Measurements from ENCODE around the gene NXF1. TPM values are rescaled to one million over a fixed set of nuclear protein-coding genes. Genes with fewer than 3 reads are reported as not detected.
"Not testable (repeated sequence)": the region's sequence is repeated elsewhere in the genome, so short reads cannot be mapped to it uniquely, and the experiment has no call there.

The NXF1 gene
- total and polyA plus RNA-seq, 4 donors: 17.3 to 38.3 (median 32.7) TPM

DNA sequence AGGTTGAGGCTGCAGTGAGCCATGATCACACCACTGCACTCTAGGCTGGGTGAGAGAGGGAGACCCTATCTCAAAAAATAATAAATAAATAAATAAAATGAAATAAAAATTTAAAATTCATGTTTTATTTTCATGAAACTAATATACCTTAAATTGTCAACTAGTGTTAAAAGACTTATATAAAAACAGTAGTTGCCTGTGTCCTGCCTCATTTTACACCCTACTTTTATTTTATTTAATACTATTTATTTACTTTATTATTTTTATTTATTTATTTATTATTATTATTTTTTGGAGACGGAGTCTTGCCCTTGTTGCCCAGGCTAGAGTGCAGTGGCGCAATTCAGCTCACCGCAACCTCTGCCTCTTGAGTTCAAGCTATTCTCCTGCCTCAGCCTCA, 38.9 kb upstream of the NXF1 start:
- Histone ChIP-seq H3K27ac (ENCODE audit: low read depth in 1 of 2, low read length in 2 of 2) (no peak overlapping the region), H3K4me3 (ENCODE audit: low read depth in 1 of 3, low read length in 3 of 3) (no peak overlapping the region), H3K27me3 (ENCODE audit: control insufficient read depth in 4 of 4, insufficient read depth in 4 of 4, low read length in 3 of 4) (no peaks in the 10 kb centered on the region), H3K36me3 (ENCODE audit: control insufficient read depth in 4 of 4, insufficient read depth in 3 of 4, low read depth in 1 of 4, low read length in 3 of 4) (no peaks in the 10 kb centered on the region), H3K9me3 (ENCODE audit: control insufficient read depth in 4 of 4, low read length in 3 of 4) (no peaks in the 10 kb centered on the region), H3K9ac (ENCODE audit: low read depth in 1 of 2, low read length in 2 of 2) (no peak overlapping the region), H3K4me1 (ENCODE audit: control insufficient read depth in 4 of 4, insufficient read depth in 4 of 4, low read length in 3 of 4) (peaks cover 0 to 12% (median 8%) of the 10 kb centered on the region in 4 donors)
- DNase-seq (ENCODE audit: low spot score): no peak
- no peak for TF ChIP-seq EGR1 (IDR thresholded peaks at IDR 0.05; ENCODE audit: low read depth in 2 of 2)
- TF ChIP-seq, protein P1, sequence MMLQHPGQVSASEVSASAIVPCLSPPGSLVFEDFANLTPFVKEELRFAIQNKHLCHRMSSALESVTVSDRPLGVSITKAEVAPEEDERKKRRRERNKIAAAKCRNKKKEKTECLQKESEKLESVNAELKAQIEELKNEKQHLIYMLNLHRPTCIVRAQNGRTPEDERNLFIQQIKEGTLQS (IDR thresholded peaks at IDR 0.05): no peak
- TF ChIP-seq YY1 (IDR thresholded peaks at IDR 0.05): no peak
- no peak for TF ChIP-seq GABPA (IDR thresholded peaks at IDR 0.05 in 1 of 2, conservative IDR thresholded peaks at IDR 0.05 in 1 of 2)
- no peak for TF ChIP-seq RXRA (IDR thresholded peaks at IDR 0.05)
- TF ChIP-seq, protein P2, sequence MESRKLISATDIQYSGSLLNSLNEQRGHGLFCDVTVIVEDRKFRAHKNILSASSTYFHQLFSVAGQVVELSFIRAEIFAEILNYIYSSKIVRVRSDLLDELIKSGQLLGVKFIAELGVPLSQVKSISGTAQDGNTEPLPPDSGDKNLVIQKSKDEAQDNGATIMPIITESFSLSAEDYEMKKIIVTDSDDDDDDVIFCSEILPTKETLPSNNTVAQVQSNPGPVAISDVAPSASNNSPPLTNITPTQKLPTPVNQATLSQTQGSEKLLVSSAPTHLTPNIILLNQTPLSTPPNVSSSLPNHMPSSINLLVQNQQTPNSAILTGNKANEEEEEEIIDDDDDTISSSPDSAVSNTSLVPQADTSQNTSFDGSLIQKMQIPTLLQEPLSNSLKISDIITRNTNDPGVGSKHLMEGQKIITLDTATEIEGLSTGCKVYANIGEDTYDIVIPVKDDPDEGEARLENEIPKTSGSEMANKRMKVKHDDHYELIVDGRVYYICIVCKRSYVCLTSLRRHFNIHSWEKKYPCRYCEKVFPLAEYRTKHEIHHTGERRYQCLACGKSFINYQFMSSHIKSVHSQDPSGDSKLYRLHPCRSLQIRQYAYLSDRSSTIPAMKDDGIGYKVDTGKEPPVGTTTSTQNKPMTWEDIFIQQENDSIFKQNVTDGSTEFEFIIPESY (IDR thresholded peaks at IDR 0.05): no peak
- no peak for TF ChIP-seq HNF4G (IDR thresholded peaks at IDR 0.05)
- no peak for TF ChIP-seq FOXA2 (IDR thresholded peaks at IDR 0.05)
- TF ChIP-seq SP1 (IDR thresholded peaks at IDR 0.05): no peak
- TF ChIP-seq JUND (IDR thresholded peaks at IDR 0.05): no peak
- no peak for TF ChIP-seq NR2F2 (IDR thresholded peaks at IDR 0.05)
- no peak for TF ChIP-seq FOXA1 (IDR thresholded peaks at IDR 0.05)
- no peak for TF ChIP-seq HNF4A (conservative IDR thresholded peaks at IDR 0.05)
- TF ChIP-seq TAF1 (conservative IDR thresholded peaks at IDR 0.05): no peak
- TF ChIP-seq, protein P3, sequence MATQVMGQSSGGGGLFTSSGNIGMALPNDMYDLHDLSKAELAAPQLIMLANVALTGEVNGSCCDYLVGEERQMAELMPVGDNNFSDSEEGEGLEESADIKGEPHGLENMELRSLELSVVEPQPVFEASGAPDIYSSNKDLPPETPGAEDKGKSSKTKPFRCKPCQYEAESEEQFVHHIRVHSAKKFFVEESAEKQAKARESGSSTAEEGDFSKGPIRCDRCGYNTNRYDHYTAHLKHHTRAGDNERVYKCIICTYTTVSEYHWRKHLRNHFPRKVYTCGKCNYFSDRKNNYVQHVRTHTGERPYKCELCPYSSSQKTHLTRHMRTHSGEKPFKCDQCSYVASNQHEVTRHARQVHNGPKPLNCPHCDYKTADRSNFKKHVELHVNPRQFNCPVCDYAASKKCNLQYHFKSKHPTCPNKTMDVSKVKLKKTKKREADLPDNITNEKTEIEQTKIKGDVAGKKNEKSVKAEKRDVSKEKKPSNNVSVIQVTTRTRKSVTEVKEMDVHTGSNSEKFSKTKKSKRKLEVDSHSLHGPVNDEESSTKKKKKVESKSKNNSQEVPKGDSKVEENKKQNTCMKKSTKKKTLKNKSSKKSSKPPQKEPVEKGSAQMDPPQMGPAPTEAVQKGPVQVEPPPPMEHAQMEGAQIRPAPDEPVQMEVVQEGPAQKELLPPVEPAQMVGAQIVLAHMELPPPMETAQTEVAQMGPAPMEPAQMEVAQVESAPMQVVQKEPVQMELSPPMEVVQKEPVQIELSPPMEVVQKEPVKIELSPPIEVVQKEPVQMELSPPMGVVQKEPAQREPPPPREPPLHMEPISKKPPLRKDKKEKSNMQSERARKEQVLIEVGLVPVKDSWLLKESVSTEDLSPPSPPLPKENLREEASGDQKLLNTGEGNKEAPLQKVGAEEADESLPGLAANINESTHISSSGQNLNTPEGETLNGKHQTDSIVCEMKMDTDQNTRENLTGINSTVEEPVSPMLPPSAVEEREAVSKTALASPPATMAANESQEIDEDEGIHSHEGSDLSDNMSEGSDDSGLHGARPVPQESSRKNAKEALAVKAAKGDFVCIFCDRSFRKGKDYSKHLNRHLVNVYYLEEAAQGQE (IDR thresholded peaks at IDR 0.05): no peak
- TF ChIP-seq, protein P4, sequence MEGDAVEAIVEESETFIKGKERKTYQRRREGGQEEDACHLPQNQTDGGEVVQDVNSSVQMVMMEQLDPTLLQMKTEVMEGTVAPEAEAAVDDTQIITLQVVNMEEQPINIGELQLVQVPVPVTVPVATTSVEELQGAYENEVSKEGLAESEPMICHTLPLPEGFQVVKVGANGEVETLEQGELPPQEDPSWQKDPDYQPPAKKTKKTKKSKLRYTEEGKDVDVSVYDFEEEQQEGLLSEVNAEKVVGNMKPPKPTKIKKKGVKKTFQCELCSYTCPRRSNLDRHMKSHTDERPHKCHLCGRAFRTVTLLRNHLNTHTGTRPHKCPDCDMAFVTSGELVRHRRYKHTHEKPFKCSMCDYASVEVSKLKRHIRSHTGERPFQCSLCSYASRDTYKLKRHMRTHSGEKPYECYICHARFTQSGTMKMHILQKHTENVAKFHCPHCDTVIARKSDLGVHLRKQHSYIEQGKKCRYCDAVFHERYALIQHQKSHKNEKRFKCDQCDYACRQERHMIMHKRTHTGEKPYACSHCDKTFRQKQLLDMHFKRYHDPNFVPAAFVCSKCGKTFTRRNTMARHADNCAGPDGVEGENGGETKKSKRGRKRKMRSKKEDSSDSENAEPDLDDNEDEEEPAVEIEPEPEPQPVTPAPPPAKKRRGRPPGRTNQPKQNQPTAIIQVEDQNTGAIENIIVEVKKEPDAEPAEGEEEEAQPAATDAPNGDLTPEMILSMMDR (IDR thresholded peaks at IDR 0.05; ENCODE audit: low read depth, low read length, missing input control): no peak
- TF ChIP-seq RAD21 (IDR thresholded peaks at IDR 0.05): no peak
- WGBS: 94% methylated on average over 3 of the region's 3 CpGs

DNA sequence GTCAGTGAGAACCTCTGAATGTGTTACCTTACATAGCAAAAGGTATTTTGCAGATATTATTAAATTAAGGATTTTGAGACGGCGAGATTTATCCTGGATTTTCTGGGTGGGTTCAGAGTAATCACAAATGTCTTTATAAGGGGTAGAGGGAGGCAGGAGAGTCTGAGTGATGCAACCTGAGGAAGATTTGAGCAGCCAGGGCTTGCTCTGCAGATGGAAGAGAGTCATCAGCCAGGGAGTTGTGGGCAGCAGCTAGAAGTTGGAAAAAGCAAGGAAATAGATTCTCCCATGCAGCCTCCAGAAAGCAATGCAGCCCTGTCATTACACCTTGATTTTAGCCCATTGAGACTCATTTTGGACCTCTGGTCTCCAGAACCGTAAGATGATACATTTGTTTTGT, 38.2 kb upstream of the NXF1 start:
- DNase-seq (ENCODE audit: low spot score): no peak
- Histone ChIP-seq H3K4me3 (ENCODE audit: low read depth in 1 of 3, low read length in 3 of 3) (no peak overlapping the region), H3K27ac (ENCODE audit: low read depth in 1 of 2, low read length in 2 of 2) (no peak overlapping the region), H3K9ac (ENCODE audit: low read depth in 1 of 2, low read length in 2 of 2) (no peak overlapping the region), H3K4me1 (ENCODE audit: control insufficient read depth in 4 of 4, insufficient read depth in 4 of 4, low read length in 3 of 4) (peaks cover 0 to 17% (median 13%) of the 10 kb centered on the region in 4 donors), H3K27me3 (ENCODE audit: control insufficient read depth in 4 of 4, insufficient read depth in 4 of 4, low read length in 3 of 4) (no peaks in the 10 kb centered on the region), H3K9me3 (ENCODE audit: control insufficient read depth in 4 of 4, low read length in 3 of 4) (no peaks in the 10 kb centered on the region), H3K36me3 (ENCODE audit: control insufficient read depth in 4 of 4, insufficient read depth in 3 of 4, low read depth in 1 of 4, low read length in 3 of 4) (no peaks in the 10 kb centered on the region)
- TF ChIP-seq, protein P5, sequence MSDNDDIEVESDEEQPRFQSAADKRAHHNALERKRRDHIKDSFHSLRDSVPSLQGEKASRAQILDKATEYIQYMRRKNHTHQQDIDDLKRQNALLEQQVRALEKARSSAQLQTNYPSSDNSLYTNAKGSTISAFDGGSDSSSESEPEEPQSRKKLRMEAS (IDR thresholded peaks at IDR 0.05): no peak
- TF ChIP-seq FOXA1 (IDR thresholded peaks at IDR 0.05): no peak
- WGBS: 95% methylated on average over 3 of the region's 3 CpGs

DNA sequence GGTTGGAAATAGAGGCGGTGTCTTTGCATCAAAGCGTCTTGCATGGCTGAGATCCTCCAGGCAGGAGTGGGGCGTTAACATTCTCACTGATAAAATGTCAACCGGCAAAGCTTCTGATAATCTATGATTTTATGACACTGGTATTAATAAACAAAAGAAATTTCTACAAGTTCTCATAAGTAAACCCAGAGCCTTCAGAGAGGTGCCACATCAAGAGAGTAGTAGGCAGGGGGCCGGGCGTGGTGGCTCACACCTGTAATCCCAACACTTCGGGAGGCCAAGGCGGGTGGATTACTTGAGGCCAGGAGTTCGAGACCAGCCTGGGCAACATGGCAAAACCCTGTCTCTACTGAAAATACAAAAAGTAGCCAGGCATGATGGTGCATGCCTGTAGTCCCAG, 37.7 kb upstream of the NXF1 start:
- DNase-seq (ENCODE audit: low spot score); H3K36me3 ChIP-seq (ENCODE audit: control insufficient read depth in 4 of 4, insufficient read depth in 3 of 4, low read depth in 1 of 4, low read length in 3 of 4); H3K9me3 ChIP-seq (ENCODE audit: control insufficient read depth in 4 of 4, low read length in 3 of 4); H3K27me3 ChIP-seq (ENCODE audit: control insufficient read depth in 4 of 4, insufficient read depth in 4 of 4, low read length in 3 of 4): not testable (repeated sequence)
- peak overlapping the region in 1 of 3 donors; percentile 59 for H3K4me3 ChIP-seq (ENCODE audit: low read depth in 1 of 3, low read length in 3 of 3)
- peak overlapping the region in 1 of 2 donors; percentile 99 for H3K27ac ChIP-seq (ENCODE audit: low read depth in 1 of 2, low read length in 2 of 2)
- peak overlapping the region; percentile 94 to 96 for H3K9ac ChIP-seq (ENCODE audit: low read depth in 1 of 2, low read length in 2 of 2)
- WGBS: 94% methylated on average over 9 of the region's 9 CpGs
- peaks cover 0 to 23% (median 17%) of the 10 kb centered on the region in 4 donors for H3K4me1 ChIP-seq (ENCODE audit: control insufficient read depth in 4 of 4, insufficient read depth in 4 of 4, low read length in 3 of 4)

All from liver (tissue), 9 donors.